ENCODE results near the gene DCTD.

DNA sequence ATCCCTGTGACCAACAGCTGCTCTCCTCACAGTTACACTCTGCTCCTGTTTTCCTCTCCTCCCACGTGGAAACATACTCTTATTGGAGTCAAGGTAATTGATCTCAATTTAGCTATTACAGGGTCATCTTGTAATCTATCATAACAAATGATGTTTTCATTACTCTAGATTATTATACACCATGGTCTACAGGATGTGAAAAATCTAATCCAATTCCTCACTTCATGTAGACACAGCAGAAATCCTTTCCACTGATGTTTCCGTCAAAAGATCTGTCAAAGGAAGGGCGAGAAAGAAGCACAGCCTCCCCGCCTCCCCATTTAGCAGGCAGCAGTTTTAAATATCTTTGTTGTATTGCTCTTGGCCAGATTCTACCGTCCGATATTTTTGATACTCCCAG lies 13.7 kb upstream of the DCTD start:
- TF ChIP-seq, protein P1, sequence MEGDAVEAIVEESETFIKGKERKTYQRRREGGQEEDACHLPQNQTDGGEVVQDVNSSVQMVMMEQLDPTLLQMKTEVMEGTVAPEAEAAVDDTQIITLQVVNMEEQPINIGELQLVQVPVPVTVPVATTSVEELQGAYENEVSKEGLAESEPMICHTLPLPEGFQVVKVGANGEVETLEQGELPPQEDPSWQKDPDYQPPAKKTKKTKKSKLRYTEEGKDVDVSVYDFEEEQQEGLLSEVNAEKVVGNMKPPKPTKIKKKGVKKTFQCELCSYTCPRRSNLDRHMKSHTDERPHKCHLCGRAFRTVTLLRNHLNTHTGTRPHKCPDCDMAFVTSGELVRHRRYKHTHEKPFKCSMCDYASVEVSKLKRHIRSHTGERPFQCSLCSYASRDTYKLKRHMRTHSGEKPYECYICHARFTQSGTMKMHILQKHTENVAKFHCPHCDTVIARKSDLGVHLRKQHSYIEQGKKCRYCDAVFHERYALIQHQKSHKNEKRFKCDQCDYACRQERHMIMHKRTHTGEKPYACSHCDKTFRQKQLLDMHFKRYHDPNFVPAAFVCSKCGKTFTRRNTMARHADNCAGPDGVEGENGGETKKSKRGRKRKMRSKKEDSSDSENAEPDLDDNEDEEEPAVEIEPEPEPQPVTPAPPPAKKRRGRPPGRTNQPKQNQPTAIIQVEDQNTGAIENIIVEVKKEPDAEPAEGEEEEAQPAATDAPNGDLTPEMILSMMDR (IDR thresholded peaks at IDR 0.05), result no peak
- TF ChIP-seq EZH2 (IDR thresholded peaks at IDR 0.05), result no peak
